Skeletal muscle tissue (tissue), 4 donors: ENCODE data around the gene CPNE8. TPM values are rescaled to one million over a fixed set of nuclear protein-coding genes. Genes with fewer than 3 reads are reported as not detected.

Experiments used
- H3K27ac ChIP-seq: one replicate; pipeline ENCODE4 v1.7.0; 2013; ENCODE audit warnings: mild to moderate bottlenecking, low read depth, low read length, inconsistent platforms
- H3K27me3 ChIP-seq, 3 donors: one replicate each; pipeline ENCODE4 v1.7.0; 2013; ENCODE audit warnings: low read length in 3 of 3; ENCODE audit not compliant: control insufficient read depth in 3 of 3, insufficient read depth in 3 of 3
- H3K36me3 ChIP-seq, 3 donors: one replicate each; pipeline ENCODE4 v1.7.0; 2013; ENCODE audit warnings: low read length in 3 of 3; ENCODE audit not compliant: control insufficient read depth in 3 of 3, insufficient read depth in 3 of 3
- H3K4me1 ChIP-seq, 3 donors: one replicate each; pipeline ENCODE4 v1.7.0; 2013; ENCODE audit warnings: low read length in 3 of 3, mild to moderate bottlenecking in 3 of 3; ENCODE audit not compliant: control insufficient read depth in 3 of 3, insufficient read depth in 3 of 3
- H3K4me3 ChIP-seq, 3 donors: one replicate each; pipeline ENCODE4 v1.7.0; 2013; ENCODE audit warnings: low read length in 3 of 3
- H3K9ac ChIP-seq, 3 donors: one replicate each; pipeline ENCODE4 v1.7.0; 2013; ENCODE audit warnings: low read length in 3 of 3, mild to moderate bottlenecking in 3 of 3, moderate library complexity in 2 of 3, low read depth in 1 of 3
- H3K9me3 ChIP-seq, 3 donors: one replicate each; pipeline ENCODE4 v1.7.0; 2013; ENCODE audit warnings: low read length in 3 of 3; ENCODE audit not compliant: control insufficient read depth in 3 of 3
- total RNA-seq: library from RNA; depleted of rRNA; stranded (reverse); fragments of >200 nt; gene quantifications from one replicate; pipeline ENCODE4 v1.2.3, GENCODE V29; 2014
- donor health status: Osteomylitis.

The CPNE8 gene
- total RNA-seq, 1 donor from 2014 or later, result 4.7 TPM

GRCh38 chr12:38850461-38850860 is 54.9 kb downstream of the CPNE8 start:
- Histone ChIP-seq H3K9ac (no peak overlapping the region), H3K9me3 (no peaks in the 10 kb centered on the region), H3K4me3 (no peak overlapping the region), H3K4me1 (no peaks in the 10 kb centered on the region), H3K36me3 (no peaks in the 10 kb centered on the region), H3K27ac (no peak overlapping the region), H3K27me3 (no peaks in the 10 kb centered on the region)

GRCh38 chr12:38847247-38847646 is 58.1 kb downstream of the CPNE8 start:
- no peak overlapping the region for H3K9ac ChIP-seq
- H3K9me3 ChIP-seq, result no peaks in the 10 kb centered on the region
- no peaks in the 10 kb centered on the region for H3K36me3 ChIP-seq
- H3K4me3 ChIP-seq, result no peak overlapping the region
- H3K27me3 ChIP-seq, result no peaks in the 10 kb centered on the region
- no peak overlapping the region for H3K27ac ChIP-seq
- no peaks in the 10 kb centered on the region for H3K4me1 ChIP-seq

DNA sequence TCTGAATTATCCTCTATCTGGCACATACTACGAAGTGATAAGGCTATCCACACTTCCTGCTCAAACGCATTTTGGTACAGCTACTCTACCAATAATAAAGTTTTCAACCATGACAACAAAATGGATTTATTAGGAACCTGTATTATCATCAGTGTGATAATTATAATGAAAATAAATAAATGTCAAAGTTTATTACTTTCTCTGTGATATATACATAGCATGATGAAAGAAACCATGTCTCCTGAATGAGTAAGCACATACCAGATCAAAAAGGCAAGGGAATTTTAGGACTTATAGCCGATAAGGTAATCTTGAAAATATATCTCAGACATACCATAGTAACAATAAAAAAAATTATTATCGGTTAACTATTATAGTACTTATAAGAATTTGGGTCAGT is 61.1 kb downstream of the CPNE8 start:
- Histone ChIP-seq H3K27ac (no peak overlapping the region), H3K27me3 (no peaks in the 10 kb centered on the region), H3K4me3 (no peak overlapping the region), H3K36me3 (no peaks in the 10 kb centered on the region), H3K9me3 (no peaks in the 10 kb centered on the region), H3K9ac (no peak overlapping the region), H3K4me1 (no peaks in the 10 kb centered on the region)

- no peak overlapping the region for H3K9ac ChIP-seq
- H3K27ac ChIP-seq, result no peak overlapping the region
- no peaks in the 10 kb centered on the region for H3K9me3 ChIP-seq
- H3K4me3 ChIP-seq, result no peak overlapping the region
- no peaks in the 10 kb centered on the region for H3K27me3 ChIP-seq
- H3K4me1 ChIP-seq, result no peaks in the 10 kb centered on the region
- no peaks in the 10 kb centered on the region for H3K36me3 ChIP-seq
Observed at GRCh38 chr12:38838056-38838850, 67.1 kb downstream of the CPNE8 start.

DNA sequence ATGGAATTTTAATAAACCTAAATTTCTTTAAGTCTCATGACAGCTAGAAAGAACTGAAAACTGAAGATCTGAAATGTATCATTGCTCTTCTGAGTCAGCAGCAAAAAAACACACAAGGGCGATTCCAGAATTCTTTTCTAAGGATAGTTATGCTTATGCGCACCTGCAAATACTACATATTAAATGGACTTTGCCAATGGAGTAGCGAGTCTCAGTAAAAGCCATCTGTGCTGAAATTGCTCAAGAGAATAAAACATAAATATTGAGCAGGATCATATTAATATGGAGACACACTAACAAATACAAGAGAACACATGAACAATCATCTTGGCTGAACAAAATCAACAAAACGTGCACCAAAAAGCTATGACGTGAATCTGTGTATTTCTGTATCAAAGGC is 73.7 kb downstream of the CPNE8 start:
- no peaks in the 10 kb centered on the region for H3K4me1 ChIP-seq
- no peak overlapping the region for H3K27ac ChIP-seq
- no peaks in the 10 kb centered on the region for H3K9me3 ChIP-seq
- no peak overlapping the region for H3K9ac ChIP-seq
- H3K4me3 ChIP-seq, result no peak overlapping the region
- H3K36me3 ChIP-seq, result no peaks in the 10 kb centered on the region
- H3K27me3 ChIP-seq, result no peaks in the 10 kb centered on the region

DNA sequence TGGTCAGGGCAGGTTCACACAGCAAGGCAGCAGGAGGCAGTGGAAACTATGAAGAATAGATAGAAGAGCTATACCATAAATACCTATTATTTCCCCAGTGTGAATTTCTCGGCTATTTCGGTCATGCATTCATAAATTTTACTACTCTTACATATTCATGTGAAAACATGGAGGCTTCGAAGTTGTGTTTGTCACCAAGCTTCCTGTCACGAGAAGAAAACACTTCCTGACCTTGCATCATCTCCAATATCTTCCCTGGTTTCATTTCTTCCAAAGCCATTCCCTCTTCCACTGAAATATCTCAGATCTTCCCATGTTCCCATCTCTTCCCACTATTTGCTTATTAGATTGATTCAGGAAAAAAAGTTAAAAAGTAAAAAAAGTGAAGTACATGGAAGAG is 80.4 kb downstream of the CPNE8 start:
- no peaks in the 10 kb centered on the region for H3K27me3 ChIP-seq
- no peak overlapping the region for H3K27ac ChIP-seq
- no peak overlapping the region for H3K9ac ChIP-seq
- no peaks in the 10 kb centered on the region for H3K9me3 ChIP-seq
- peaks cover 0 to 3% (median 0%) of the 10 kb centered on the region in 3 donors for H3K36me3 ChIP-seq
- no peak overlapping the region for H3K4me3 ChIP-seq
- H3K4me1 ChIP-seq, result no peaks in the 10 kb centered on the region

GRCh38 chr12:38823738-38824137 is 81.7 kb downstream of the CPNE8 start:
- Histone ChIP-seq H3K4me1 (no peaks in the 10 kb centered on the region), H3K9me3 (no peaks in the 10 kb centered on the region), H3K4me3 (no peak overlapping the region)

GRCh38 chr12:38823314-38823713 is 82.1 kb downstream of the CPNE8 start:
- Histone ChIP-seq H3K4me1 (no peaks in the 10 kb centered on the region), H3K4me3 (no peak overlapping the region), H3K9me3 (no peaks in the 10 kb centered on the region), H3K36me3 (peaks cover 0 to 3% (median 0%) of the 10 kb centered on the region in 3 donors), H3K27me3 (no peaks in the 10 kb centered on the region), H3K27ac (no peak overlapping the region), H3K9ac (no peak overlapping the region)

More at GRCh38 chr12:38823738-38824137, 81.7 kb downstream of the CPNE8 start:
- Histone ChIP-seq H3K9ac (no peak overlapping the region), H3K27ac (no peak overlapping the region), H3K36me3 (peaks cover 0 to 3% (median 0%) of the 10 kb centered on the region in 3 donors), H3K27me3 (no peaks in the 10 kb centered on the region)

DNA sequence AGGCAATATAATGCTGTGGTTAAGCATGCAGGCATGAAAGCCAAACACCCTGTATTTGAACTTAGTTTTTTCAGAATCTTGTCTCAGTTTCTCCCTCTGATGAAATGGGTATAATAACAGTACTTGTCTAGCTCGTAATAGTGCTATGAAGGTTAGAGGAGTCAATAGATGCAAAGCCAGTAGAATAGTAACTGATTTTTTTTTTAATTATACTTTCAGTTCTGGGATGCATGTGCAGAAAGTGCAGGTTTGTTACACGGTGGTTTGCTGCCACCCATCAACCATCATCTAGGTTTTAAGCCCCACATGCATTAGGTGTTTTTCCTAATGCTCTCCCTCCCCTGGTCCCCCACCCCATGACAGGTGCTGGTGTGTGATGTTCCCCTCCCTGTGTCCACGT is 87.4 kb downstream of the CPNE8 start:
- Histone ChIP-seq H3K4me3 (no peak overlapping the region), H3K27ac (no peak overlapping the region), H3K36me3 (no peaks in the 10 kb centered on the region), H3K4me1 (no peaks in the 10 kb centered on the region), H3K9ac (no peak overlapping the region), H3K27me3 (no peaks in the 10 kb centered on the region), H3K9me3 (no peaks in the 10 kb centered on the region)

DNA sequence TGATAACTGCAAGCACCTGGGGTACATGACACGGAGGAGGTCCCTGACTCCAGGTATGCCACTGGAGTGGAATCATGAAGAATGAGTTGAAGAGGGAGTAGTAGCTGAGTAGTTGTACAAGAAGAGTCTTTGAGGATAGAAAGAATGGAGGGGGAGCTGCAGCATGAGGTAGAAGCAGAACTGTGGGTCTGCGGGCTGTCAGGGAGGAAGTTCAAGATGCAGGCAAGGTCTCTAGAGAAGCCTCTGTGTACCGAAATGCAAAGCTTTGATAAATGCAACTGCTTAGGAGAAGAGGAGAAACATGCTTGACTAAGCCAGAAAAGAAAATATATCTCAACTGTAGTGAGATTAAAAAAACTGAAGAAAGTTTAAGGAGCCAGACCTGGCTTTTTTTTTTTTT is 91.5 kb downstream of the CPNE8 start:
- H3K9ac ChIP-seq, result no peak overlapping the region
- no peaks in the 10 kb centered on the region for H3K27me3 ChIP-seq
- peaks cover 0 to 3% (median 0%) of the 10 kb centered on the region in 3 donors for H3K36me3 ChIP-seq
- H3K4me1 ChIP-seq, result no peaks in the 10 kb centered on the region
- no peak overlapping the region for H3K4me3 ChIP-seq
- no peak overlapping the region for H3K27ac ChIP-seq
- no peaks in the 10 kb centered on the region for H3K9me3 ChIP-seq
